Fibroblast of lung (primary cell): ENCODE data around the gene ZNF774.

Experiments used
- EZH2 ChIP-seq: IDR thresholded peaks from 2 replicates; pipeline ENCODE4 v1.5.1; 2012; ENCODE audit warnings: low read length, control low read depth, mild to moderate bottlenecking; ENCODE audit errors: missing control alignments
- TF ChIP-seq, protein P1 (sequence below), 2 donors: IDR thresholded peaks in 1 of 2; conservative IDR thresholded peaks in 1 of 2; 1 replicate in 1 of 2; 2 replicates in 1 of 2; pipeline ENCODE4 v1.5.1; 2011 to 2012; ENCODE audit warnings: low read length in 2 of 2, control low read depth in 1 of 2, inconsistent platforms in 1 of 2, low read depth in 1 of 2, mild to moderate bottlenecking in 1 of 2

DNA sequence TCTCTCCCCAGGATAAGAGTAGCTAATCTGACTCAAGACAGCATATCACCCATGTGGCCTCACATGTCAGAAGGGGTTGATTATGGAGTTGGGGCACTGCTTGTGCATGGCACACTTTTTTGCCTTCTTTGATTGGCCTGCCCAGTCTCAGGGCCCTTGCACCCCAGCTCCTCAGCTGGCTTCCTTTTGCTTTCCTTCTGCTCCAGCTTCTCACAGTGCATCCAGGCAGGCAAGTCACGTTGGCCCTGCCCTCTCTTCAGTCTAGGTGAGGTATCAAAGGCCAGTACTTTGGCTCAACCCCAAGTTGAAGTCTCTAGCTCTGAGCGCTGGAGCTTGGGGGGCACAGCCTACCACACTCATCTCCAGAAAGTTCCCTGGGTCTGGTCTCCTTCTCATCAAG is 44.4 kb upstream of the ZNF774 start:
- TF ChIP-seq, protein P1, sequence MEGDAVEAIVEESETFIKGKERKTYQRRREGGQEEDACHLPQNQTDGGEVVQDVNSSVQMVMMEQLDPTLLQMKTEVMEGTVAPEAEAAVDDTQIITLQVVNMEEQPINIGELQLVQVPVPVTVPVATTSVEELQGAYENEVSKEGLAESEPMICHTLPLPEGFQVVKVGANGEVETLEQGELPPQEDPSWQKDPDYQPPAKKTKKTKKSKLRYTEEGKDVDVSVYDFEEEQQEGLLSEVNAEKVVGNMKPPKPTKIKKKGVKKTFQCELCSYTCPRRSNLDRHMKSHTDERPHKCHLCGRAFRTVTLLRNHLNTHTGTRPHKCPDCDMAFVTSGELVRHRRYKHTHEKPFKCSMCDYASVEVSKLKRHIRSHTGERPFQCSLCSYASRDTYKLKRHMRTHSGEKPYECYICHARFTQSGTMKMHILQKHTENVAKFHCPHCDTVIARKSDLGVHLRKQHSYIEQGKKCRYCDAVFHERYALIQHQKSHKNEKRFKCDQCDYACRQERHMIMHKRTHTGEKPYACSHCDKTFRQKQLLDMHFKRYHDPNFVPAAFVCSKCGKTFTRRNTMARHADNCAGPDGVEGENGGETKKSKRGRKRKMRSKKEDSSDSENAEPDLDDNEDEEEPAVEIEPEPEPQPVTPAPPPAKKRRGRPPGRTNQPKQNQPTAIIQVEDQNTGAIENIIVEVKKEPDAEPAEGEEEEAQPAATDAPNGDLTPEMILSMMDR (conservative IDR thresholded peaks at IDR 0.05 in 1 of 2, IDR thresholded peaks at IDR 0.05 in 1 of 2; ENCODE audit: low read depth in 1 of 2, low read length in 2 of 2) = no peak
- no peak for TF ChIP-seq EZH2
